Measurements from ENCODE around the gene FAM221B.

DNA sequence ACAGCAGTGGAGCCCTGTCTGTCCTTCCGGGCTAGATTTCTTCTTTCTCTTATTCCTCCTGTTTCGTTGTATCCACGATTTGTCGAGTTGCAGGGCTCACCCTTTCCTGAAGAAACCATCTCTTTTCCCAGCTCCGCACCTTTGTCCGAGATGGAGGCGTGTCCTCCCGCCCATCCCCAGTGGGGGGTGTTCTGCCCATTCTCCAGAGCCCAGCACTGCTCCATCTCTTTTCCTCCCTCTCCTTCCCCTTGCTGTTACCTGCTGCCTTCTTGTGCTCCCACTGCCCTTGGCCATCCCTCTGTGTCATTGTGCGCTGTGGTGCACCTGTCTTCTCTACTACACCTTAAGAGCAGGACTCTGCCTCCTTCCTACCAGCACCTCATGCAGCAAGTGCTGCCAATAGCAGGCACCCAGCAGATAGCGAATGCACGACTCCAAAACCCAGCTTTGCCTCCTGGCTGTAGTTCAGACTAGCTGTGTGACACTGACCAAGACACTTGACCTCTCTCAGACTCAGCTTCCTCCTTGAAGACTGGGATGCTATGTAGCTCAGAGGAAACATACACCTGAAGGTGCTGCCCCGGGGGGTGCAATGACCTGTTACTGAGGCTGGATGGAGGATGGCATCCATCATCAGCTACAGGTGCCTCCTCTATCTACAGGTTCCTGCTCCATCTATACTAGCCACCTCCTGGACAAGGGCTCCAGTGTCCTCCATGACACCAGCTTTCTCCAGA lies 32.8 kb upstream of the FAM221B start:
- TF ChIP-seq, protein P1, sequence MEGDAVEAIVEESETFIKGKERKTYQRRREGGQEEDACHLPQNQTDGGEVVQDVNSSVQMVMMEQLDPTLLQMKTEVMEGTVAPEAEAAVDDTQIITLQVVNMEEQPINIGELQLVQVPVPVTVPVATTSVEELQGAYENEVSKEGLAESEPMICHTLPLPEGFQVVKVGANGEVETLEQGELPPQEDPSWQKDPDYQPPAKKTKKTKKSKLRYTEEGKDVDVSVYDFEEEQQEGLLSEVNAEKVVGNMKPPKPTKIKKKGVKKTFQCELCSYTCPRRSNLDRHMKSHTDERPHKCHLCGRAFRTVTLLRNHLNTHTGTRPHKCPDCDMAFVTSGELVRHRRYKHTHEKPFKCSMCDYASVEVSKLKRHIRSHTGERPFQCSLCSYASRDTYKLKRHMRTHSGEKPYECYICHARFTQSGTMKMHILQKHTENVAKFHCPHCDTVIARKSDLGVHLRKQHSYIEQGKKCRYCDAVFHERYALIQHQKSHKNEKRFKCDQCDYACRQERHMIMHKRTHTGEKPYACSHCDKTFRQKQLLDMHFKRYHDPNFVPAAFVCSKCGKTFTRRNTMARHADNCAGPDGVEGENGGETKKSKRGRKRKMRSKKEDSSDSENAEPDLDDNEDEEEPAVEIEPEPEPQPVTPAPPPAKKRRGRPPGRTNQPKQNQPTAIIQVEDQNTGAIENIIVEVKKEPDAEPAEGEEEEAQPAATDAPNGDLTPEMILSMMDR (IDR thresholded peaks at IDR 0.05; ENCODE audit: insufficient read depth, low read length, poor library complexity, severe bottlenecking) = no peak
- no peak for TF ChIP-seq EZH2phosphoT487 (conservative IDR thresholded peaks at IDR 0.05; ENCODE audit: low read length)
